ENCODE results near the gene DMD. TPM values are rescaled to one million over a fixed set of nuclear protein-coding genes. Genes with fewer than 3 reads are reported as not detected.

DMD gene
- total RNA-seq, 2 experiments from 2014 or later: 0.27 to 0.49 TPM

- Mint-ChIP-seq H3K36me3 (ENCODE audit: low read depth) (no peaks in the 10 kb centered on the region), H3K27ac (no peak overlapping the region), H3K27me3 (no peaks in the 10 kb centered on the region), H3K4me3 (no peak overlapping the region), H3K4me1 (ENCODE audit: low read depth) (no peaks in the 10 kb centered on the region), H3K9me3 (no peaks in the 10 kb centered on the region)
- ChIA-PET POLR2A (no interaction called here), CTCF (no interaction called here)
- intact Hi-C loops (cut with micrococcal nuclease): no loop called here
- DNase-seq (no peak), ATAC-seq (no peak)
- TF ChIP-seq CTCF (IDR thresholded peaks at IDR 0.05): no peak
Observed at GRCh38 chrX:31236231-31236630, 1975.1 kb downstream of the DMD start.

GRCh38 chrX:31233941-31234496 lies 1977.3 kb downstream of the DMD start:
- CTCF ChIA-PET: no interaction called here
- TF ChIP-seq CTCF (IDR thresholded peaks at IDR 0.05): no peak

DNA sequence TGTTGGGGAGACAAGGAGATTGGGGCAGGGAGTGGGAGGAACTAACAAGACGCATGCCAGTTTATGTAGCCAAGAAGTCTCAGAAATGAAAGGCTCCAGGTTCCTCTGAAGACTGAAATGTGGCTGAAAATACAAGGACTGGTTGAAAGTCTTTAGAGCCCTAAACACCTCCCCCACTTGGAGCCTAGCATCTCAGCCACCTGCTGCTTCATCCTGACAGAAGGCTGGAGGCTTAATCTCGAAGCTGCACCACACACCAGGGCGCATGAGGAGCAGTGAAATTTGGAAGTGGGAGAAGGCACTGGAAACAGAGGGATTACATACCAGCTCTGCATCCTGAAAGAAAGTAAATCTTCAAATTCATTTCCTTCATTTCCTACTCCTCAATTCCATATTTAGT lies 1978.8 kb downstream of the DMD start:
- ATAC-seq (no peak), DNase-seq (no peak)
- H3K27me3 Mint-ChIP-seq: no peaks in the 10 kb centered on the region
- no peaks in the 10 kb centered on the region for H3K36me3 Mint-ChIP-seq (ENCODE audit: low read depth)
- ChIA-PET CTCF (no interaction called here), POLR2A (no interaction called here)
- H3K4me1 Mint-ChIP-seq (ENCODE audit: low read depth): no peaks in the 10 kb centered on the region
- no peak overlapping the region for H3K27ac Mint-ChIP-seq
- no peaks in the 10 kb centered on the region for H3K9me3 Mint-ChIP-seq
- intact Hi-C loops (cut with micrococcal nuclease): no loop called here
- H3K4me3 Mint-ChIP-seq: no peak overlapping the region
- no peak for TF ChIP-seq CTCF (IDR thresholded peaks at IDR 0.05)

More at GRCh38 chrX:31233941-31234496, 1977.3 kb downstream of the DMD start:
- DNase-seq (no peak), ATAC-seq (no peak)
- Mint-ChIP-seq H3K27ac (no peak overlapping the region), H3K9me3 (no peaks in the 10 kb centered on the region), H3K27me3 (no peaks in the 10 kb centered on the region), H3K36me3 (ENCODE audit: low read depth) (no peaks in the 10 kb centered on the region), H3K4me1 (ENCODE audit: low read depth) (no peaks in the 10 kb centered on the region), H3K4me3 (no peak overlapping the region)
- POLR2A ChIA-PET: no interaction called here
- intact Hi-C loops (cut with micrococcal nuclease): no loop called here

- Mint-ChIP-seq H3K4me3 (no peak overlapping the region), H3K27ac (no peak overlapping the region), H3K27me3 (peaks cover 2% of the 10 kb centered on the region), H3K9me3 (no peaks in the 10 kb centered on the region), H3K36me3 (ENCODE audit: low read depth) (no peaks in the 10 kb centered on the region), H3K4me1 (ENCODE audit: low read depth) (no peaks in the 10 kb centered on the region)
- CTCF ChIA-PET: no interaction called here
- DNase-seq (no peak), ATAC-seq (no peak)
- intact Hi-C loops (cut with micrococcal nuclease): no loop called here
- TF ChIP-seq CTCF (IDR thresholded peaks at IDR 0.05): no peak
- POLR2A ChIA-PET: interaction anchor here (0.6 kb wide), 1 partner anchor 448 kb away, joined by 3 read pairs; no protein-coding TSS in a partner anchor
Observed at GRCh38 chrX:31228909-31229308, 1982.4 kb downstream of the DMD start.

DNA sequence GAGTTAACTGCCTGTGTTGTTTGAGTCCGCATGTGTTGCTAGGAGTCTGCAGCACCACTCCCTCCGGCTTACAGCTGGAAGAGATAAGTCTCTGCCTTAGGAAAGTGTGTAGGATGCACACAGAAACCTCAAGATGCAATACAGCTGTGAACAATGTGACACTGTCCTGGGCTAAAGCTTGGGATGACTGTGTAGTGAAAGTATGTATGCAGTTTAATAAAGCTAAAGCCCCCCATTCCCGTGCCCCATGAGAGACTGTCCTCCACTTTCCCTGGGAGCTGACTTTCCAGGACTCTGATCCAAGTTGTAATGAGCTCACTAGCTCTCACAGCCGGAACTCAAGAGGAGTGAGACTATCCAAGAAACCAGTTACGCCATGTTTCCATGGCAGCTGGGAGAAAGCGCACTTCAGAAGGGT lies 1982.9 kb downstream of the DMD start:
- POLR2A ChIA-PET: interaction anchor here (0.6 kb wide), 1 partner anchor 448 kb away, joined by 3 read pairs; no protein-coding TSS in a partner anchor
- Mint-ChIP-seq H3K27ac (no peak overlapping the region), H3K36me3 (ENCODE audit: low read depth) (no peaks in the 10 kb centered on the region), H3K4me1 (ENCODE audit: low read depth) (no peaks in the 10 kb centered on the region), H3K4me3 (no peak overlapping the region), H3K9me3 (no peaks in the 10 kb centered on the region), H3K27me3 (peaks cover 2% of the 10 kb centered on the region)
- ATAC-seq (no peak), DNase-seq (no peak)
- CTCF ChIA-PET: no interaction called here
- intact Hi-C loops (cut with micrococcal nuclease): no loop called here
- no peak for TF ChIP-seq CTCF (IDR thresholded peaks at IDR 0.05)
